ENCODE results near the gene NPSR1.
"Not testable (repeated sequence)": the region's sequence is repeated elsewhere in the genome, so short reads cannot be mapped to it uniquely, and the experiment has no call there.

Gene NPSR1

DNA sequence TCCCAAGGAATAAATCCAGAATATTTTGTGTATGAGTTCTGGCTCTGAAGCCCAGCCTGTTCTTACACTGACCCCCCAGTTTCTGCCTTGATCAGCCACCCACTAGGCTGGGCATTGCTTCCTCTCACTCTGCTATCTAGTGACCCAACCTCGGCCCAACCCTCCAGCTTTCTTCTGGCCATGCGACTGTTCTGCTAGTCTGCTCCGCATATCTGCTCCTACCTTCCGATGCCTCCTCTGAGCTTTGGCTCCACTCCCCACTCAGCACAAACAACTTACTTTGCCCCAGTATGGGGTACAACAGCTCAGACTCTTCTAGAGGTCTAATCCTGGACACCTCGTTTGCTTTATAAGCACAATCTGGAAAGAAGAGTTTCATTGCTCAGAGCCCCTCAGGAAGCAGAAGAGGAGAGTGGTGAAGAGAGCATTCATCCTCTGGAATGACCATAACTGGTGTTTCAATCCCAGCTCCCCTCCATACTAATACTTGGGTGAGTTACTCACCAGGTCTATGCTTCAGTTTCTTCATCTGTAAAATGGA is 99.6 kb downstream of the NPSR1 start:
- DNase-seq (ENCODE audit: low read depth) = no peak

DNA sequence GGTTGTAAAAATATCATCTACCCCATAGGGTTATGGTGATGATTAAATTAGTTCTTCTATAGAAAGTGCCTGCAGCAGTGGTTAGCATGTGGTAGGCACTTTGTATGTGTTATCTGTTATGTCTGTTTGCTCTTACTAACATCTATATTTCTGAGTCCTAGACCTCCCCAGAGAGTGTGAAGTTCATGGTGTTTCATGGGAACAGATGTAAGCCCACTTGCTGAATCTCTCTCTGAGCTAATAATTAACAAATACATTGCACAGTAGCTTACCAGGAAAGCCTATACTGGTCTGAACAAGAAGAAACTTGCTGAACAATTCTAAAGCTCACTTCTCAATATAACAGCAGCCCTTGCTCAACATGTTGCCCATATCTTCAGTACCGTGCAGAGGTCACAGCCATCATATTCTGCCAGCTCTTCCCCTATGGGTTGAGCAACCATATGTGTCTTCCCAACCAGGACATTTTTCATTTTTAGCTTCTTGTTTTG is 100.1 kb downstream of the NPSR1 start:
- DNase-seq (ENCODE audit: low read depth) = no peak

DNA sequence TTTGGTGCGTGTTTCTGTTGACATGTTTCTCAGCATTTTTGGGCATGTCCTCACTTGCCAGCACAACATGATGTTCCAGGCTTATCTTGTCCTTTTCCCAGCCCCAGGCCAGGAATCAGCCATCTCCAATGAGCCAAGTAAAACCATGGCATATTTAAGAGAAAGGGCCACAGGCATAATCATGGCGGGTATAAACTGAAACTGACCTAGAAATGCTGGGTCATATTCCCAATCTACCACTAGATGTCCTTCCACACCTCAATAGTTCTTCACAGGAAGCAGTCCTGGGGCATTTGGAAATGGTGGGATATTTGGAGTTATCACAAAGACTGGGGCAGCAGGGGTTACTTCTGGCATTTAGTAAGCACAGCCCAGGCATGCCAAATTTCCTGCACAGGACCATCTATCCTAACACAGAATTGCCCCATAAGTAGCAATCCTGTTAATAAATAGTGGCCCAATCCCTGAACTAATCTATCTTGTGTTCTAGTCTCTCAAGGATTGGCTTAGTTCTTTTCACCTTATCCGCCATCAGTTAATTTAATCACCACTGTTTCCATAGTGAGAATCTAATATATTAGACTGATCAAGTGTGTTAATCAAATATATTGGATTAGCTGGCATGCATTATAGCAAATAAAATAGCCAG is 101.6 kb downstream of the NPSR1 start:
- peak; percentile 50 for DNase-seq (ENCODE audit: low read depth)

DNA sequence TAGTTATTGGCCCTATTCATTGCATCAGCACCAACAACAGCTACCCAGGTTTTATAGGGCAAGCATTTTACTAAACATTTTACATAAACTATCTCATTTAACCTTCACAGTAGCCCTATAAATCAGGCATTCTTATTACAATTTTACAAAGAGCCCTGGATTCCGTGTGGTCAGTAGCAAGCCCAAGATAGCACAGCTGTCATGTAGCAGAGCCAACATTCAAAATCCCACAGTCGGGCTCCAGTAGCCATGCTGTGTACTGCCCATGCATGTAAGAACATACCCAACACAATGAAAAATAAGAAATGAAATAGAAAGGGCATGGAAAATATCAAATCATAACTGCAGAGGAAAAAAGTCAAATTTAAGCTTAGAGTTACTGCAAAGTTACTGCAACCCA is 102.3 kb downstream of the NPSR1 start:
- no peak for DNase-seq (ENCODE audit: low read depth)

DNA sequence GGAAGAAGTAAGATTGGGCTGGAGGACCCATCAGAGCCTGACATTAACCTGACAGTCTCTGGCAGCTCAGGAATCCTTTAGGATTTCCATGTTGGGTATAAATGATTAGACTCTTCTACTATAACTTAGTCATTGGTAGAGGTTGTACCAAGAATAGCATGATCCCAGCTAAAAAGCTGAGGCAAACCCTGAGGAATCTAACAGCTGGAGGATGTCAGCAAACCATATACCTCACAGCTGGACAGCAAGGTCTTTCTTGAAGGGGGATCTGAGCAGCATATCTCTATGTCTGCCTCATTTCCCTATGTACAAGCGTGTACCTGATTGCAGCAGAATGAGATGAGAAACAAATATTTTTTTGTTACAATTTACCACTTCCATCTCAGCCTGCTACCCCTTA is 103.2 kb downstream of the NPSR1 start:
- no peak for DNase-seq (ENCODE audit: low read depth)

DNA sequence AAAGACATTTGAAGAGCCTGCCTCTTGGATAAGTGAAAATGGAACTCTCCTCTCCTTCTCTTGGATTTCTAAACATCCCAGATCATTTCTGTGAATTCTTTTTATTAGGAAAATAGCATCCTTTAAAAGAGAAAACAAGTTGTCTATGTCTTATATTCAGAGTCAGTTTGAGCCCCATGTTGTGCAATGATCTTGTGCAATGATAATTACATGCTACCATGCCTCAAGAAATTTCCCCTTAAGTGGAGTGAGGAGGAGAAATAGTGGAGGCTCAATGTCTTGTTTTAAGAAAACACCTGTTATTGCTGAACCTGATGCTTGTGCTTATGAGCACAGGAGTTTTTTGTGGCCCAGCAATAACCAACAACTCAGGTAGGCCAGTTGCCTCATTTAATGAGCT is 103.6 kb downstream of the NPSR1 start:
- no peak for DNase-seq (ENCODE audit: low read depth)

DNA sequence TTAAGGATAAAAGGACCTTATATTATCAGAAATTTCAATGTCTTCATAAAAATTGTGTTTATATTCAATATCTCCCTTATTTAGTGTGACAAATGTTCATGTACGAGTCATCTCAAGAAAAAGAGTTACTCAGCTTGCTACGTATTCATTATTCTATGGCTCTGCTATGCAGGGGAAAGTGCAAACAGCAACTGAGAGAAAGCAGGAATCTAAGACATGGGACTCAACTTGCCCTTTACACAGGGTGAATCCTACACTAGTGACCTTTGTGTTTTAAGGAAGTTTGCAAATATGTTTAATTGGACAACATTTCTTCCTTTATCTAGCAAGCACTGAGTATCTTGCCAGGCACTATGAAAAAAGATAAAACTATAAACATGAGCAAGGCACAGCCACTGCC is 104.7 kb downstream of the NPSR1 start:
- no peak for DNase-seq (ENCODE audit: low read depth)

DNA sequence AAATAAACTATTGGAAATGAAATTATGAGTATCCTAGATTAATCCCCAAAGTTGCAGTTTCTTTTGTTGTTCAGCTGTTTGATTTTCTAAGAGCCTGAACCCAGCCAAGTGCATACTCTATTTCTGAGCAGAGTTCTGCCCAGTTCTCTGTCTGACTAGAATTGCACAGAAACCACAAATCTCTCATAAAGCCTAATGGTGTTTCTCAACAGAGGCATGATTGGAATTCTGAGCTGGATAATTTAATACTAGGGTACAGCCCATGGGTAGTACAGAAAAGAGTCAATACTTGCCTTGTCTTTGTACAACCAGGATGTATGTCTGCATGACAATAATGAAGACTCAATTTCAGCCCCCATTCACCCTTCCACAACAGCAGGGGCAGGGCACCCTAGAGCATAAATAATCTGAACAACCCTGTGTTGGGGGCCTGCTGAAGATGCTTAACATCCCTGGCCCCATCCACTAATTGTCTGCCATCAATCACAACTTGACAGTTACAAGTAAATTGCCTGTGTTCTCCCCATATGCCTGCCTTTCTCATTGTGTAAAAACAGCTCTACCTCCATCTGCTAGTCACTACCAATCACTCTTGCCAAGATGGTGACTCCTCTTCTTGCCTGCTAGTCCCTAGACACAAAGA is 114.4 kb downstream of the NPSR1 start:
- DNase-seq (ENCODE audit: low read depth) = no peak

DNA sequence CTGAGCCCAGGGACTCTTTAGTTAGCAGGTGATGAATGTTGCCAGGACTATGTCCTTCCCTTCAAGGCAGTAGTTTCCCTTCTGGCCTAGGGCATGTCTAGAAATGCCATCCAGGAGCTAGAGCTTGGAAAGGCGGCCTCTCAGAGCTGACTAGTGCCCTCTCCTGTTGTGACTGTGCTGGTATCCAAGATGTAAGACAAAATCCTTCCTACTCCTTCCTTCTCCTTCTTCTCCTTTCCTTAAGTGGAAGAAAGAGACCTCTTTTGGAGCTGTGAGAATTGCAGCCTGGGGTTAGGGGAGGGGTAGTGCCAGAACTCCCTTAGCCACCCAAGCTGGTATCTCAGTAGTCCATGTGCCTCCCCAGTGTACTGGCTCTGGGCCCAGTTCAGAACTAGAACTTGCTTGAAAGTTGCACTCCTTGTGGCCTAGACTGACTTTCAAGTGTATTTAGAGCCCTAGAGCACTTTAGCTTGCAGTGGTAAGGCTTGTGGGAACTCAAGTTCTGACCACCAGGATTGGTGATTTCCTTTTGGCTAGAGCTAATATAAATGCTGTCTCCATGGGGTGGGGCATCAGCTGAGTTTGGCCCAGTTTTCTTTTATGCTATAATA is 118.8 kb downstream of the NPSR1 start:
- DNase-seq (ENCODE audit: low read depth) = no peak

DNA sequence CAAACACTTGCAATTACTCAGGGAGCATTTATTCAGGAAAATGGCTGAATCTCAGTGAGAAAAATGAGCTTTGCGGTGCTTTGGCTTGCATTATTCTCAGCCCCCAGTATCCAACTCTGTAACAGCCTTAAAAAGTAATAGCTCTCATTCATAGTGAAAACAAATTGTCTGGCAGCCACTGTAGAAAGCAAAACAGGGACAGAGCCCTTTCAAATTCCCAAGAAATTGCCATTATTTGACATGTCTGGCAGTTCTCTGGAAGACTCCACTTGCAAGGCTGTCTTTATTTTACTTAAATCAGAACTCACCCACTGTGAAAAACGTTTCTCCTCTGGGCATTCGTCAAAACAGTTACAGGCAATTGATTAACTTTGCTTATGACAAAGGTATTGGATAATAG is 122.5 kb downstream of the NPSR1 start:
- no peak for DNase-seq (ENCODE audit: low read depth)

DNA sequence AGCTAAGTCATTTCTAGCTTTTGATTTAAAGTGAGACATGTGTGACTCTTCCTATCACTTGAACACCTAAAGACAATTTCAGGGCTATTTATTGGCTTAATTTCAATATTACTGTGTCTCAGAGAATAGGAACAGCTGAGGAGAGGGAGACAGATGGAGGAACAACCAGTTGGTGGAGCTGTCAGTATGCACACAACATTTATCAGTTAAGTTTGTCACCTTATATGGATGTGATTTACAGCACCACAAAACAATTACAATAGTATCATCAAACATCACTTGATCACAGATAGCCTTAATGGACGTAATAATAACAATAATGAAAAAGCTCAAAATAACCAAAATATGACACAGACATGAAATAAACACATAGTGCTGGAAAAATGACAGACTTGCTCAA is 129.6 kb downstream of the NPSR1 start:
- DNase-seq (ENCODE audit: low read depth) = no peak

DNA sequence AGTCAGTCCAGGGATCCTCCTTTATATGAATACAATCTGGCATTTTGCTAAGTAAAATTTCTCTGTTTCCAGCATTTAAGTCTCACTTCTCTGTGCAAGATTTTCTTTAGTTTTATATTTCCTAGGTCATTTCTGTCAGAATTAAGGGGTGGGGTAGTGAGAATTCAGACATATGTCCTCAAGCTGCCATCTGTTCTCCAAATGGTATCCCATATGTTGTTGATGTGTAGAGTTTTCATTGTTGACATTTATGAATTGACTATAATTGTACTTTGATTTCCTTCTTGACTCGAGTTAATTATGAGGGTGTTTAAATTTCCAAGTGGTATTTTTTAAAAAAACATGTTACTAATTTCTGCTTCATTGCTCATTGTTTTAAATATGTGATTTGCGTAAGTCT is 148.8 kb downstream of the NPSR1 start:
- no peak for DNase-seq (ENCODE audit: low read depth)

DNA sequence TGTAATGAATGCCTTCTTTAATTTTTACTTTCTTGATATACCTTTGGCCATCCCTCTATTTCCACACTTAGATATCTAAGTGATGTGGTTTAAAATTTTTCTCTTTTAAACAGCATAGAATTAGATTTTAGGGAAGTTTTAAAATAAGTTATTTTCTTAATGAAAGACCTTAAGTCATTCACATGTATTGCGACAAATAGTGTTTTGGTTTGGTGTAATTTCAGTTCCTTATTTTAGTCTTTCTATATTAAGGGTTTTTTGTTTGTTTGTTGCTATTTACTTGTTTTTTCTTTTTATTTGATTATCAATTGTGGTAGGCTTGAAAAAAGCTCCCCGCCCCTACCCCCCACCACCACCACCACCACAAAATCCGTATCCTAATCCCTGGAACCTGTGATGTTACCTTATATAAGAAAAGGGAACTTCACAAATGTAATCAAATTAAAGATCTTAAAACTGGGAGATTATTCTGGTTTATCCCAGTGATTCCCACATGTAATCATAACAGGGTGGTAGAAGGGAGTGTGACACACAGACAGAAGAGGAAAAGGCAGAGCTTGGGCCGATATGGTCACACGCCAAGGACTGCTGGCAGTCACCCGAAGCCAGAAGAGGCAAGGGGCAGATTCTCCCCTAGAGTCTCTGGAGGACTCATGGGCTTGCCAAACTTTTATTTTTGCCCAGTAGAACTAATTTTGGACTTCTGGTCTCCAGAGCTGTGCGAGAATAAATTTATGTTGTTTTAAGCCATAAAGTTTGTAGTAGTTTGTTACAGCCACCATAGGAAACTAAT is 149.7 kb downstream of the NPSR1 start:
- DNase-seq (ENCODE audit: low read depth) = no peak

DNA sequence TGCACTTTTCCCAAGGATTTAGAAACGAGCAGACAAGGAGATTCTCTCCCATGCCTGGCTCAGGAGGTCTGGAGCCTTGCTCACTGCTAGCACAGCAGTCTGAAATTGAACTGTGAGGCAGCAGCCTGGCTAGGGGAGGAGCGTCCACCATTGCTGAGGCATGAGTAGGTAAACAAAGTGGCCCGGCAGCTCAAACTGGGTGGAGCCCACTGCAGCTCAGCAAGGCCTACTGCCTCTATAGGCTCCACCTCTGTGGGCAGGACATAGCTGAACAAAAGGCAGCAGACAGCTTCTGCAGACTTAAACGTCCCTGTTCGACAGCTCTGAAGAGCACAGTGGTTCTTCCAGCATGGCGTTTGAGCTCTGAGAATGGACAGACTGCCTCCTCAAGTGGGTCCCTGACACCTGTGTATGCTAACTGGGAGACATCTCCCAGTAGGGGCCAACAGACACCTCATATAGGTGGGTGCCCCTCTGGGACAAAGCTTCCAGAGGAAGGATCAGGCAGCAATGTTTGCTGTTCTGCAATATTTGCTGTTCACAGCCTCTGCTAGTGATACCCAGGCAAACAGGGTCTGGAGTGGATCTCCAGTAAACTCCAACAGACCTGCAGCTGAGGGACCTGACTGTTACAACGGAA is 156.3 kb downstream of the NPSR1 start:
- DNase-seq (ENCODE audit: low read depth) = not testable (repeated sequence)

DNA sequence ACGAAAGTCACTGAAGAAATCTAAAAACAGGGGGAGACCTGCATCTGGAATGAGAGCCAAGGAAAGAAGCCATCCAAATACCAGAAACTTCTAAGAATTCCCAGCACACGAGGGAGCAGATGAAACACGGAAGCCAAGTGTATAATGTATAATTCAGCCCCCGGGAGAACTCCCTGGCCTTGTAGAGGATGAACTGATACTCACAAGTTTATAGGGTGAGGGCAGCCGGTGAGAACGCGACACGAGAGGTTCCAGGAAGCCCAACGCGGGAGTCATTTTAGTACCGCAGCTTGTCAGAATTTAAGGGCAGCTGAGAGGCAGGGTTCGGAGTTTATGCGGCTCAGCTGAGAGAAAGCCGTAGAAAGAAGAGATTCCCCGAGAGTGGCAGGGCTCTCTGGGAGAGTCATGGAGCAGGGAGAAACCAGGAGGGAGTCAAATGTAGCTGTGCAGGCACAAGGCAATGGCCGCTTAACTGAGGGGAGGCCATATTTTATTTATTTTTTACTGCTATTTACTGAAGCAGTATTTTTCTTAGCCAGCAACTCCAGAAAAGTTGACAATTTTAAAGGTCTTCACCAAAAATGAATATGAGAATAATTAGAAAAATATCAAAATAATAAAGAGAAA is 164.0 kb downstream of the NPSR1 start:
- no peak for DNase-seq (ENCODE audit: low read depth)

DNA sequence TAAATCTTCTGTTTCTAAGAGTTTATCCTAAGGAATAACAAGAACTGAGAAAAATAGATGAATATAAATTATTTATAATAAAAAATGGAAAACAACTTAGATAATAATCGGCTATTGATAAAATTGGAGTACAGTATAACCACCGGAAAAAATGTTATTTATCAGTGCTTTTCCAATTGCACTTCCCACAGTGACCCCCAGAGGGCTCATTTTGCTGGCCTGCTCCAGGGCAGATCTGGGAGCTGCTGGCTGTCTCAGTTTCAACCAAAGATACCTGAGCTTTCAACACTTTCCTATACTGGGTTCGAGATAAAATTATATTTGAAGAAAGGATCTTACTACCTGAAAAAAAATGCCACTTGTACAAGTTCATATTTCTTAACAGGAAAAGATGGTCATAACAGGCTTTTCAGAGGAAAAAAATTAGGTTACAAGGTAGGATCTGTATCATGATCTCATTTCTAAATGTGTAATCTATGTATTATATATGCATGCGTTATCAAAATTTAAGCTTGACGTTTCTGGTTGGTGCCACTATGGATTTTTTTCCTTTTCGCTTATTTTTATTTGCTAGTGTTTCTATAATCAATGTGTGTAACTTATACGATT is 165.7 kb downstream of the NPSR1 start:
- peak; percentile 48 for DNase-seq (ENCODE audit: low read depth)

DNA sequence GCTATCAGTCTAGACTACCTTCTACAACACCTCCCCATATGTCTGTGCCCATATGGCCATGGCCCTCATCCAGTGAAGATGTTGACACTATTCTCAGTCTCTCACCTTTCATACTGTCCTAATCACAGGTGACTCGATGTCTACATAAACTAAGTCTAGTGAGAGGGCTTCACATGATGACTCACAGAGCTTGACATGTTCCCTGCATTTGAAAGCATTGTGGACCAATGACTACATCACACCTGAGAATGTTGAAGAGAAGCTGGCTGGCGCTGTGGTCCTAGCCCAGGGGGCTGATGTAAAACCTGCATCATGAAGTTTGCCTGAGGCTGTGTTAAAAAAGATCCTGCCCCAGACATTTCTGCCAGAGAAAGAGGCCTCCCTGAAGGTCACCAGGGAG is 167.2 kb downstream of the NPSR1 start:
- no peak for DNase-seq (ENCODE audit: low read depth)

DNA sequence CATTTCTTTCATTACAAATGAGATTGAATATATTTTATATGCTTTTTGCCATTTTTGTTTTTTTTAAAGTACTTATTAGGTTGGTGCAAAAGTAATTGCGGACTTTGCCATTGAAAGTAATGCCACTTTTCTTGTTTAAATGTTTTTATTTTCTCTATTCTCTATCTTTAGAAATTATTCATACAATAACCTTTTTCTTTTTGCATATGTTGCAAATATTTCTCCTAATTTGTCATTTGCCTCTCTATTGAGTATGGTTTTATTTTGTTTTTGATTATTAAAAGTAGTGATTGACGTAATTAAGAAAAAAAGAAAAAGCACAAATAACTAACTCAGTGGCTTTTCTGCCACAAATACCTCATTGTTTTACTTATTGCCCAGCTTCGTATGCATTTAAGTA is 172.4 kb downstream of the NPSR1 start:
- DNase-seq (ENCODE audit: low read depth) = no peak

DNA sequence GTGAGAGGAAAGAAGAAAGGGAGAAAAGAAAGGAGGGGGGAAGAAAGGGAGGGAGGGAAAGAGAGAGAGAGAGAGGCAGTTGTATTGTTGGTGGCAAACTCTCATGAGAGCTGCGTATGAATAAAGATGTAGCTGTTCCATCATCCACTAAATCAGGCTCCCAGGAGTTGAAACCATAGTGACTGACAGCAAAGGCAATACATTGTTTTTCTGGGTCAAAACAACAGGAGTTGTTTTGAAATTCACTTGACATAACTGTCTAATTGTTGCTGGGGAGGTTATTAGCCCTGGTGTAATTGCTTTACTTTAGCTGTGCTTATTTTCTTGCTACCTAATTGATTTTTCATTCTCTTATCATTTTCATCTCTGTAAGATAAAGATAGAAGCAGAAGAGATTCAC is 173.4 kb downstream of the NPSR1 start:
- no peak for DNase-seq (ENCODE audit: low read depth)

DNA sequence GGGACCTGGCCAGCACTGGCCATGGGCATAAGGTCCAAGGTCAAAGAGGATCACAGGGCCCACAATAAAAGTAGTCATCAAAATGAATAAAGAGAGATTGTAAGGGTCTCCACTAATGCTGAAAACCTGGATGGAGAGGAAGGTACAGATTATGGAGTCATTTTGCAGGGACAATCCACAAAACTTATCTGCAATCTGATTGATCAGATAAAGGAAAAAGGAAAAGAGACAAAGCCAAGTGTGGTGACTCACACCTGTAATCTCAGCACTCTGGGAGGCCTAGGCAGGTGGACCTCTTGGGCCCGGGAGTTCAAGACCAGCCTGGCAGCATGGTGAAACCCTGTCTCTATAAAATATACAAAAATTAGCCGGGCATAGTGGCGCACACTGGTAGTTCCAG is 174.0 kb downstream of the NPSR1 start:
- DNase-seq (ENCODE audit: low read depth) = no peak
